ENCODE results near the gene PTPRN2.
"Not testable (repeated sequence)": the region's sequence is repeated elsewhere in the genome, so short reads cannot be mapped to it uniquely, and the experiment has no call there.

The PTPRN2 gene

DNA sequence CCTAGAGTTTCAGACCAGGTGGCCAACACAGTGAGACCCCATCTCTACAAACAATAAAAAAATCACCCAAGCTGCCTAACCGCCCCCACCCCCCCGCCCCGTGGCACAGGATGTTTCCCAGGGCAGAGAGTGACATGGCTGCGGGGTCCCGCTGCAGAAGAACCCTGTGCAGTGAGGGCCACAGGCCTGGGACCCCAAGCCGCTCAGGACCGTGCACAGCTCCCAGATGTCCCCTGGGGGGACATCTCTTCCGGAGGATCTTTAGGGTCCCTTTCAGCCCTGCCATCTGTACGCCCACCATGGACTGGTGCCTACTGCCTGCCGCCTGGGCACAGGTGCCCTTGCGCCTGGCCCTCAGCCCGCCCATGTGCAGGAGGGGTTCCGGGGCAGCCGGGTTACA lies 877.2 kb downstream of the PTPRN2 start:
- no peak for DNase-seq

DNA sequence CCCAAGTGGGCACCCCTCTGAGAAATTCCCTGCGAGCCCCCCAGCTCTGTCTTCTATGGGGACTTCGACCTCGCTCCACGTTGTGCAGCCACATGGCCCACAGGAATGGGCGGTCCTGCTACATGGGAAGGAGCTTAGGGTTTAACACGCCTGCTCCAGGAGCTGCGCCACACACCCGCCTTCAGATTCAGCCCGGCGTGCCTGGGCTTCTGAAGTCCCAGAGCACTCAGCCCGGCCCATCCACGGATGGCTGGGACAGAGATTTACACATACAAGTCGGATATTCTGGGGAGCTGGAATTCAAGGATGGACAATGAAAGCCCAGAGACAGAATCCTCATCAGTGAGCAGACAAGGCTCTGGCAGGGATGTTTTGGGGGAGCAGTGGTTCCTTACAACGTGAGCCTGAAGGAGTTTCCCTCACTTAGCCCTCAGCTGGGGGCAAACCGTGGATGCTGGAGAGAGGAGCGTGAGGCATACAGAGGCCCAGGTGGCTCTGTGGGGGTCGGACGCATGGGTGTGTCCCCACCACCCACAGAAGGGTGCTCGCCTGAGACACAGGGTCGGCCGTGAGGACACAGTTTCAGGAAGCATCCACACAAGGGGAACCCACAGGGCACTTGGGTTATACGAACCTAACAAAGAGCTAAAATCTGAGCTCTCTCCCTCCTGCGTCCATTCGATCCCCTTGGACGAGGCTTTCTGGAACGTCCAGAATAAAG lies 877.9 kb downstream of the PTPRN2 start:
- no peak for DNase-seq

DNA sequence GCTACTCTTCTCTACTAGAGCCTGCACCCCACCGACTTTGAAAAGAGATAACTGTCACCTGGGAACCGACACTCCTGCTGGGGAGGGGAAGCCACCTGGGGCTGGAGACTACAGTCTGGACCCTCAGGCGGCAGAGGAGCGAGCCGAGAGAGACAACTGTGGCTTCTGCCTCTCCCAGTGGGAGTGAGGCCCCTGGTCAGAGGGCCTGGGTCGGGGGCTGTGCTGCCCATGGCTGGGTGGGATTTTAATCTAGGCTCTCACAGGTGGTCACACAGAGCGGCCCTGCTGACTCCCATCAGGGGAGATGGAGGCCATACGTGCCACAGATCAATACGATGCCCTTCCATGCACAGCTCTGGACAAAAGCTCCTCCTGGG lies 878.7 kb downstream of the PTPRN2 start:
- DNase-seq: no peak

DNA sequence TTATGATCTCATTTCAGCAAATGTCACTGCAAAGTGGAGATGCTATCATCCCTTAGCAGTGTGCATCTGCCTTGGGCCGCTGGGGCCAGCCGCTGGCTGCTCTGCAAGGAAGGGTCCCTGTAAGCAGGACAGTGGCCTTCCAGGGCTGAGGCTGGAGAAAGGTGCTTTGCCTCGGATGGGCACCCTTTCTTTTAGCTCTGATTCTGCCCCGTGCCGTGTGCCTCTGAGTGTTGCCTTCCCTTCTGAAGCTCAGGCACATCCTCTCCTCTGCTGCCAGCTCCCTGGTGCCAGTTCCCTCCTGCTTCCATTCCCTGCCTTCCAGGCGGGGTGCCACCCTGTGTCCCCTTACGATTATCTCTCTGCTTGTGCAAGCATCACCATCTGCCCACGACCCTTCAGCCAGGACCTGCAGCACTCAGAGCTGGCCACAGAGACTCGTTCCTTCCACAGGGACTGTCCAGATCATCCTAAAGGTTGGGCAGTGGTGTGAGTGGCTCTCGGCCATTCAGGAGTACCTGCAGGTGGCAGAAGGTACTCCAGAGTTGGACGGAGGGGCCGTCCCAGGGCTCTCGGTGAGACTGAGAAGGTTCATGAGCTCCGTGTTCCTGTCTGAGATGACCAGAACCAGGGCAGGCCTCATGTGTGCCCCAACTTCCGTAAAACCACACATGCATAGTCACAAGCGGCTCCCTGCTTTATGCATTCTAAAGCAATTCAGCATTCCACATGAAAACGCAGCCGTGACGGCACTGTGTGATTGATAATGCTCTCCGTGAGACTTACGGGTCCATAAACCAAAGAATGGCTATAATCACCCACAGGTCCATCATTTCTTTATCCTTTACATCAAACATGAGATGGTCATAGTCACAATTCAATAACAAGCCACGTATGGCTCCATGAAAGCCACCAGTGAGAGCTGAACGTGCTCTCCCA lies 879.4 kb downstream of the PTPRN2 start:
- DNase-seq: no peak

- DNase-seq: no peak
Observed at GRCh38 chr7:157704365-157704764, 883.3 kb downstream of the PTPRN2 start.

- no peak for DNase-seq
Observed at GRCh38 chr7:157703534-157704195, 884.0 kb downstream of the PTPRN2 start.

GRCh38 chr7:157703131-157703530 lies 884.5 kb downstream of the PTPRN2 start:
- DNase-seq: no peak

- DNase-seq: no peak
Observed at GRCh38 chr7:157702311-157703023, 885.2 kb downstream of the PTPRN2 start.

DNA sequence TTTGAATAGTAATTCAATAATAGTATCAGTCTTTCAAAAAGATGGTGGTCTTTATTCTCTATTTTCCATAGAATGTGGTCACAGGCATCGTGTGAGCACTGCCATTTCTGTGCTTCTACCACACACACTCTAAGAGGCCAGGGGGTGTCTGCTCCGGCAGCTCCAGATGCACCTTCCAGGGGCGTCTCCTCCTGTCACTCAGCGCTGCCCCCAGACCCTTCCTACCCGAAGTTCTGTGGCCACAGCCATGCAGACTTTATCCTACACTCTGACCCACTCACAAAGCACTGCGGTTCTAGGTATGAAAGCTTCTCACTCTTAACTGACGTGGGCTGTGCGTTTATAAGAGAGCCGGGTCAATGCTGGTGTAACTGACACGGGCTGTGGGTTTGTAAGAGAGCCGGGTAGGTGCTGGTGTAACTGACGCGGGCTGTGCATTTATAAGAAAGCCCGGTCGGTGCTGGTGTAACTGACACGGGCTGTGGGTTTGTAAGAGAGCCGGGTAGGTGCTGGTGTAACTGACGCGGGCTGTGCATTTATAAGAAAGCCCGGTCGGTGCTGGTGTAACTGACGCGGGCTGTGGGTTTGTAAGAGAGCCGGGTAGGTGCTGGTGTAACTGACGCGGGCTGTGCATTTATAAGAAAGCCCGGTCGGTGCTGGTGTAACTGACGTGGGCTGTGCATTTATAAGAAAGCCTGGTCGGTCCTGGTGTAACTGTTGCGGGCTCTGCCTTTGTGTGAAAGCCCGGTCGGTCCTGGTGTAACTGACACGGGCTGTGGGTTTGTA lies 886.0 kb downstream of the PTPRN2 start:
- not testable (repeated sequence) for DNase-seq

GRCh38 chr7:157700231-157701005 lies 887.2 kb downstream of the PTPRN2 start:
- DNase-seq: no peak

DNA sequence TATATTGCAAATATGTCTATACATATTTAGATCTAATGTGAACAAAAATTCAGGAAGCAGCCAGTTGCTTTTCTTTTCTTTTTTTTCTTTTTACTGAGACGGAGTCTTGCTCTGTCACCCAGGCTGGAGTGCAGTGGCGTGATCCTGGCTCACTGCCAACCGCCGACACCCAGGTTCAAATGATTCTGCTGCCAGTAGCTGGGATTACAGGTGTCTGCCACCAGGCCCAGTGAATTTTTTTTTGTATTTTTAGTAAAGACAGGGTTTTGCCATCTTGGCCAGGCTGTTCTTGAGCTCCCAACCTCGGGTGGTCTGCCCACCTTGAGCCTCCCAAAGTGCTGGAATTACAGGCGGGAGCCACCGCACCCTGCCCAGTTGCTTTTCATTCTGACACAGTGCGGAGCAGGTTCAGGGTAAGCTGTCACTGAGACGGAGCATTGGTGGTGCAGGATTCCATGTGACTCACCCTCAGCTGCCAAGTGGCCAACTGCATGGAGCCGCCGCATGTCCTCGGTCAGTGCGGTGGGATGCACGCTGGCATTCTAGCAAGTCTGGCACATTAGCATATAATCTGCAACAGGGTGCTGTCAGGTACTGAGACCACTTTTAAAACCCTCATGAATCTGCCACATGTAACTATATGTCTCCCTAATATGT lies 888.1 kb downstream of the PTPRN2 start:
- DNase-seq: no peak

GRCh38 chr7:157697287-157697686 lies 890.3 kb downstream of the PTPRN2 start:
- DNase-seq: not testable (repeated sequence)

DNA sequence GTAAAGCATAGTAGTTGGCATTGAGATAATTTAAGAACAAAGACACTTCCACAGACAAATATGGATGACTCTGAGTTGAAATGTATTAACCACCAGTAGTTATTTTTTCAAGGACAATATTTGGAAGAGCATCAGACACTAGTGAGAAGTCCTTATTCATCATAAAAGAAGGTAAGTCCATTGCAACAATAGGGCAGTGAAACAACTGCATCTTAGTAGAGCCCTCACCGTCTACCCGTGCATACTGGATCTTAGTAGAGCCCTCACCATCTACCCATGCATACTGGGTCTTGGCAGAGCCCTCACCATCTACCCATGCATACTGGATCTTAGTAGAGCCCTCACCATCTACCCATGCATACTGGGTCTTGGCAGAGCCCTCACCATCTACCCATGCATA lies 892.0 kb downstream of the PTPRN2 start:
- not testable (repeated sequence) for DNase-seq

DNA sequence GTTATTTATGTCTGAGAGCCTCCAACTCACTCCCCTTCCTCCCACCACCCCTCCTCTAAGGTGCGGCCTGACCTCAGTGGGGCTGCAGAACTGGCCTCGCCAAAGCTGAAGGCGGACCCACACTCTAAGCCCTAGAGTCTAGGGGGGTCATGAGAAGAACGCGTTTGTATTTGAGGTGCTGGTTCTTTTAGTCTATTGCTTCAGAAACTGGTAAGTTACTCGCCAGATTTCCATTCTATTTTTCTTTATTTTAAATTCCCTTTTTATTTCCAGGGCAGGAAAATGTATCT lies 893.3 kb downstream of the PTPRN2 start:
- DNase-seq: no peak

GRCh38 chr7:157693521-157694375 lies 893.9 kb downstream of the PTPRN2 start:
- no peak for DNase-seq

- no peak for DNase-seq
Observed at GRCh38 chr7:157693071-157693520, 894.5 kb downstream of the PTPRN2 start.

DNA sequence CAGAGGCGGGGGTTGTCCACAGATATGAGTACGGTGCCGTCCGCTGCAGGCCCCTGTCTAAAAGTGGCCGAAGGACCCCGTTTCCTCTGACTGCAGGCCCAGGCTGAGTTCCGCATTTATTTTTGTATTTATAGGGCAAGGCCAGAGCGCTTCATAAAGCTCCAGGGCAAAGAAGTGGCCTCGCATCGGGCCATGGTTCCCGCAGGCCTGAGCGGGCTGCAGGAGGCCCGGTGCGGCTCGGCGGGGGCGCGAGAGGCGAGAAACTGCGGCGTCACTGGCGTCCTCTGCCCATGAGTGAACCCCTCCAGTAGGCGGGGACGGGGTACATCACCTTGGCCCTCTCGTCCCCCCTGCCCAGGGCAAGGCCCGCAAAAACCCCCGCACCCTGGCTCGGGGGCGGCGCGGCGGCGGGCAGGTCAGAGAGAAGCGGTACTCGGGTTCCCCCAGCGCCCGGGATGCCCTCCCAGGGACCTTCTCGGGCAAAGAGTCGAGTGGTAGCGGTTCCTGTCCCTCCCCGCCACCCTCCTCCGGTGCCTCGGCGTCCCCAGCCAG lies 895.1 kb downstream of the PTPRN2 start:
- no peak for DNase-seq

DNA sequence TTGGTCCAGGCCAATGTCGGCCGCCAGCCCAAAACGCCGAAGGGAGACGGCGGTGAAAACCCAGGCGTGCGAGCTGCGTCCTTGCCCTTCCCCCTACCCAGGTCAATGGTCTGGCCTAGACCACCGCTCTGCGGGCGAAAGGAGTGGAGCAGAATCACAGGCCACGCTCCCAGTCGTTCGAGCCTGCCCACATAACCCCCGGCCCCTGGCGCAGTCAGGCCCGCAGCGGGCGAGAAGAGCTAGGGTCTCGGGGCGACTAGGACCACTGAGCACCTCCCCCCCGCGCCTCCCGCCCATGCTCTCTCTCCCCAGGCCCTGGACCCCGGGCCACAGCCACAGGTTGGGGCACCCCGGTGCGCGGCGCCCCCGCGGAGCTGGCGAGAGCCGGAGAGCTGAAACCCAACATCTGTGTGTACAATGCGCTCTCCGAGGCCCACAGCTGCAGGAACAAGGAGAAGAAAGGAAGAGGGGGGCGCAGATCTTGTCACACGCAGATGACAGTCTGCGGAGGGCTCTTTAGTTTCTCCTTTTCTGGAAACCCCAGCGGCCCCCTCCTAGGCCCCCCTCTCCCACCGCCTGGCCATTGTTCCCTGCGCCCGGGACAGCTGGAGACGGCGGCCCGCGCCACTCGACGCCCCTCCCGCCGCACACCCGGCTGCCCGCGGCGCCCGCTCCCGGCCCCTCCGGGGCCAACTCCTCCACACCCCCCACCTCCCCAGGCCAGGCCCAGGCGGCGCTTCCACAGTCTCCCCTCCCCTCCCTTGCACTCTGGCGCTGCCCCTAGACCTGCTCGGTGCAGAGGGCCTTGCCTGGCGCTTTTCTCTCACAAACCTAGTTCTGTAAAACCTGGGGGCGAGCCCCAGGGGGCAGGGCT lies 895.8 kb downstream of the PTPRN2 start:
- no peak for DNase-seq
